ENCODE measurements around the gene GOT1.

GOT1 gene

GRCh38 chr10:99358101-99358500 is 72.3 kb downstream of the GOT1 start:
- DNase-seq (ENCODE audit: low spot score) = no peak

DNA sequence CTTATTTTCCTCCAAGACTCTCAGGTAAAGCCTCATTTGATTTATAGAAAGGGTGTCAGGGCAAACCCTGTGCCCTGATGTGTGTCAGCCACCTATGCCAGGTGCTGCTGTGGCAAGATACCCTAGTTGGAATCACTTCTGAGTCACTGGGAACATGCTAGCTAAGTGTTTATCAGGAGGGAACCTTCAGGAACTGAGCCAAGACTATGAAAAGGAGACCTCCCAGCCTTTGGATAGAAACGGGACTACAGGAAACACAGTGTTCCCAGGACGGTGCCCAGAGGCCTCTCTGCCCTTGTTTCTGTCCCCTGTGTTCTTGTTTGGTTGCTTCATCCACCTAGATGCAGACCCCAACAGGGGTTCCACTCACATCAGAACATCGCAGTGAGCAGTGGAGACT is 72.7 kb downstream of the GOT1 start:
- DNase-seq (ENCODE audit: low spot score) = no peak

GRCh38 chr10:99353182-99353581 is 77.2 kb downstream of the GOT1 start:
- DNase-seq (ENCODE audit: low spot score) = no peak

DNA sequence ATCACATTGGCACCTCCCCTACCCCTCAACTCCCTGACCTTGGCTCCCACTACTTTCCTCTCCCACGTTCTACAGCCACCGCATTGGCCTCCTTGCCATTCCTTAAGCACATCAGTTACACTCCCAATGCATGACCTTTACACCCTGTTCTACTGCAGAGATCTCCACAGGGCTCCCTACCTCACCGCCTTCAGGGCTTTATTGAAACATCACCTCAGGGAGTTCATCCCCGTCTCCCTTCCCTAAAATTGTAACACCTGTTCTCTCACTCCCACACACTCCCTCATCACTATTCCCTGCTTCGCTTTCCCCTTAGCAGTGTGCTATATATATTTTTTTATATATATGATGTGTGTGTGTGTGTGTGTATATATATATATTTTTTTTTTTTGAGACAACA is 82.8 kb downstream of the GOT1 start:
- no peak for DNase-seq (ENCODE audit: low spot score)
